NCI-H748 (cell line): ENCODE results near the gene C6orf89.
"Not testable (repeated sequence)": the region's sequence is repeated elsewhere in the genome, so short reads cannot be mapped to it uniquely, and the experiment has no call there.

Experiments
- DNase-seq: peaks from one replicate; lab custom pipeline; 2025; ENCODE audit not compliant: unreplicated experiment; lab: John Stamatoyannopoulos, UW

C6orf89 gene

DNA sequence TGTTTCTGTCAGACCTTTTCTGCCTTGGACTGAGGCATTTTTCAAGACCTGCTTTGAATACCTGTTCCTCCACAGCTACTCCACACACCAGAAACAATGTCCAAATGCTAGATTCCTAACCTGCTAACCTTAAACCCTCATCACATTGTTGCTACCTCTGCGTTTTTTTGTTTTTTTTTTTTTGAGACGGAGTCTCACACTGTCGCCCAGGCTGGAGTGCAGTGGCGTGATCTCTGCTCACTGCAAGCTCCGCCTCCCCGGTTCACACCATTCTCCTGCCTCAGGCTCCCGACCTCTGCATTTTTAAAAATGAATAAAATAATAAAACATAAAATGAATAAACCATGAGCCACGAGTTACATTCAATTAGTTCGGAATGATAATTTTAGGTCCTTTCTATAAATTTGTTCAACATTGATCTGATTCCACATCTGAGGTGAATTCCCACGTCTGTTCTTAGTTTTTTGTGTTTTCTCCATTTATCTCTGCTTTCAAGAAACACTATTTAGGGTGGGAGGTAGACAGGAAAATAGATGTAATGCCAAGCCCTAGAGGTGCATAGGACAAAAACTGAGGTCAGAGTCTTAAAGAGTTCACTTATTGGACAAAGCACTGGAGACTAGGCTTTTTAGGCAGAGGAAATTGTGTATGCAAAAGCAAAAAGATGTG is 1.3 kb downstream of the C6orf89 start:
- peak; percentile 13 for DNase-seq

- DNase-seq, result no peak
Measured at GRCh38 chr6:36888115-36888643, 2.4 kb downstream of the C6orf89 start.

DNA sequence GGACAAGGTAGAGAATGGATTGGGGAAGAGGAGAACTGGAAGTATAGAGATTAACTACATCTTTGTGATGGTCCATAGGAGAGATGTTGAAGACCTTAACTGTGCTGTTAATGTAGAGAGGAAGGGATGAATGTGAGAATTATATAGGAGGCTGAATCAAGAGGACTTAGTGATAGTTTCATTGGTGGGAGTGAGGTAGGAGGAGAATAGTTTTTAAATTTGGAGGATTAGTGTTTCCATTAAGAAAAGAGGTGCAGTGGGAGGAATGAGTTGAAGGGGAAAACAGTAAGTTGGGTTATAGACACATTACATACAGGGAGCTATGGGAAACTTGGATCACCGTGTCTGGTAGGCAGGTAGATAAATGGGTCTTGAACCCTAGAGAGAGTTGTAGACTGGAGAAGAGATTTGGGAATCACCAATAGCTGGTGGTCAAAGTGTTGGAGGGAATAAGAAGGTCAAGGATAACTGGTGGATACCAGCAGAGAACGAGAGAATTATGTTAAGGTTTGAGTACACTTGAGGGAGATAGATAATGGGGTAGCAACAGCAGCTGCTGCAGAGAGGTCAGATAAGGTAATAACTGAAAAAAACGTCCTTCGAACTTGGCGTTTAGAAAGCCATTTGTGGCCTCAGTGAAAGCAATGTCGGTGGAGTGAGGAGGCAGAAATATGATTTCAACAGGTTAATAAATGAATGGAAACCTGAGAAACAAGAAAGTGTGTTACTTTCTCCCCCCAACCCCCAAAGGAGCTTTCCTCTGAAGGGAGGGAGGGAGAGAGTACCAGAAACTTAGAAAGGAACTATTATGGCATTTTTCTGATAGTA is 3.1 kb downstream of the C6orf89 start:
- no peak for DNase-seq

DNA sequence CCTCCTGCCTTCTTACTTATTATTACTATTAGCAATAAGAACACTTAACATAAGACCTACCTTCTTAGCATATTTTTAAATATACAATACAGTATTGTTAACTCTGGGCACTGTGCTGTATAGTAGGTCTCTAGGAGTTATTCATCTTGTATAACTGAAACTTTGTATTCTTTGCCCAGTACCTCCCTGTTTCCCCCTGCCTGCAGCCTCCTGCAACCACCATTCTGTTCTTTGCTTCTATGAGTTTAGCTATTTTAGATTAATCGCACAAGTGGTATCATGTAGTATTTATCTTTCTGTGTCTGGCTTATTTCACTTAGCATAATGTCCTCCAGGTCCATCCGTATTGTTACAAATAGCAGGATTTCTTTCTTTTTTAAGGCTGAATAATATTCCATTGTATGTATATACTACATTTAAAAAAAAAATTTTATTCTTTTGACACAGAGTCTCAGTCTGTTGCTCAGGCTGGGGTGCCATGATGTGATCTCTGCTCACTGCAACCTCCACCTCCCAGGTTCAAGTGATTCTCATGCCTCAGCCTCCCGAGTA is 4.4 kb downstream of the C6orf89 start:
- no peak for DNase-seq

- DNase-seq, result not testable (repeated sequence)
Measured at GRCh38 chr6:36891153-36891552, 5.4 kb downstream of the C6orf89 start.

DNA sequence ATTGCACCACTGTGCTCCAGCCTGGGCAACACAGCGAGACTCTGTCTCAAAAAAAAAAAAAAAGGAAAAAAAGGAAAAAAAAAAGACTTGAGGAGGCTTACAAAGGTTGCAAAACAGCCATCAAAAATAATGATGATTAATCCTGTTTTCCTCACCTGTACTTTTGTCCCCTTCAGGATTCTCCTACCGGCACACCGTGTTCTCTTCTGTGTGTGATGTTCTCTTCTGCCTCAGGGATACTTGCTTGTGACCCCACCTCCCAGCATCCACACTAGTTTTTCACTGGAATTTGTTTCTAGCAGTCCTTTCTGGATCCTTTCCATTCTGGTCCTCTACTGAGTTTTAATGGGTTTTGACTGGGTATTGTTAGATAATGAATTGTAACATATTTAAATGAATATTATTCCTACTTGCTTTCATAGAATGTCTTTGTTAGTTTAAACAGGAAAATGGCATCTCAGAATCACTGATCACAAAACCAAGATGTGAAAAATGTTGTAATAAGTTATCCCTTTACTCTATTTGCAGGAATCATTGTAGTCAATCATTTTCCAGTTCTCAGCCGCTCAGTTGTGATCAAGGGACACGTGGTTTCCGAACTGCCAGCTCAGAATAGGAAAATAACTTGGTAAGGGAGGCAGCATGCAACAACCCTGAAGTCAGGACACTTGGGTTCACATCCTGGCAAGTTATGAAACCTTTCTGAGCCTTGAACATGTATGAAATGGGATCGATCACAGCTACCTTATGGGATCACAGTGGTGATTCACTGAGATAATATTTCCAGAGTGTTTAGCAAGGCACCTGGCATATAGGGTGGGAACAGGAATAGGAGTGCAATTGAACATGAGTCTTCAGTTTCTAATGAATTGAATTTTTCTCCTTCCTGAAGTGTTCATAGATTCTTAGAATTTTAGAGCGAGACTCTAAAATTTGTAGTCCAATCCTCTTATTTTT is 8.5 kb downstream of the C6orf89 start:
- DNase-seq, result no peak

DNA sequence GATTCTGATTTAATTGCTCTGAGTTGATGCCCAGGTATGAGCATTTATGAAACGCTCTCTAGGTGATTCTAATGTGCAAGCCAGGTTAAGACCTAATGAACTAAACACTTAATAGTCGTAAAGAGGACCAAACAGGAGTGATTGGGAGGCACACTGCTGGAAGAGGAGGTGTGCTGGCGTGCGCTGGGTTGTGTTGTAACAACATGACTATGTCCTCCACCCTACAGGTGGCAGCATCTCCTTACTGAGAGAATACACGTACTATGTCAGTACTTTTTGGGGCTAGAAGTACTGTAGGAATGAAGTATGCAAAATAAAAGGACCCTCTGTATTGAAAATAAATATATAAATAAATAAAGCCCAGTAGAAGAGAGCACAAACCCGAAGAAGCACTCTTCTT is 11.9 kb downstream of the C6orf89 start:
- no peak for DNase-seq

GRCh38 chr6:36904114-36904513 is 18.4 kb downstream of the C6orf89 start:
- no peak for DNase-seq

DNA sequence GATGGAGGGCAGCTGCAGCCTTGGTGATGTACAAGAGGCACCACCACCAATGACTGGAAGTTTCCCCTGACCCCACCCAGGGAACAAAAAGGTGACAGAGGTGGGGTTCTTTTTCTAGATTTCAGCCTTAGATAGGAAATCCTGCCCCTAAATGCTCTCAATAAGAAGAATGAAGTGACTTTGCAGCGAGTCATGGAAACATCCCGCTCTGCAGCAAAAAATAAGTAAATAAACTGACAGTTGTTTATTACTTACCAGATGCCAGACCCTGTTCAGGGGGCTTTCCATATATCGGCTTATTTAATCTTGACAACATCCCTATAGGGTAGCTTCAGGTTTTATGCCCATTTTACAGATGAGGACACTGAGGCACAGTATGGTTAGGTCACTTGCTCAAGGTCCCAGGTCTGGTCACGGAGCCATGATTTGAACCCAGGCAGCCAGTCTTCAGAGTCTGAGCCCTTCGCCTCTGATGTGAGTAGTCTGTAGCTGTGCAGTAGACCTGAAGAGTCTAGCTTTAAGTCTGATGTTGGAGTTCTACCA is 19.2 kb downstream of the C6orf89 start:
- DNase-seq, result no peak

DNA sequence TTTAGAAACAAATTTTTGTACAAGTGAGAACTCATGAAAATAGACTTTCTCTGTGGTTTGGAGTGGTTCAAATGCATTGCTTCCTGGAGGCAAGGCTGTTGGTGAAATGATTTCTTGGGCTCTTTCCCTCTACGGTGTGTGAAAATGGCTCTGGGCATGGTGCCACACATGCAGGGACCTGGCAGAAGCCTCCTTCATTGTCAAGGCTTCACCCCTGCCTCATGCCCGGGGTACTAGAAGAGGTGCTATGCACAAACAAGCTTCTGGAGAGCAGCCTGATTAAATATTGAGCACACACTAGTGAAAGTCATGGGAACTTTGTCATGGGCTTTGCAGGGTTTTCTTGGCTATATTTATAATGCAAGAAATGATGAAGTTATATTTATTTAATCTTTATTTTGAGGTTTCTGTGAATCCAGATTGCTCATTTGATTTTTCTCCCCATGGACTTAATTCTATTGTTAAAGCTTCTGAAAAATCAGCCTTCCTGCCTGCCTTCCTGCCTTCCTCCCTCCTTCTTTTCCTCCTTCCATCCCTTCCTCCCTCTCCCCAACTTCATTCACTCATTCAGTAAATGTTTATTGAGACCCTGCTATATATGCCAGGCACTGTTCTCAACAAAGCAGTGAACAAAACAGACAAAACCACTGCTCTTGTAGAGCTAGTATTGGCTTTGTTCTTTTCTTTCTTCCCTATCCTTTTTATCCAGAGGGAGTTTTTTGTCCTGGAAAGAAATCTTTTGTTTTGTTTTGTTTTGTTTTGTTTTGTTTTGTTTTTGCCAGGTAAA is 21.0 kb downstream of the C6orf89 start:
- peak; percentile 12 for DNase-seq

DNA sequence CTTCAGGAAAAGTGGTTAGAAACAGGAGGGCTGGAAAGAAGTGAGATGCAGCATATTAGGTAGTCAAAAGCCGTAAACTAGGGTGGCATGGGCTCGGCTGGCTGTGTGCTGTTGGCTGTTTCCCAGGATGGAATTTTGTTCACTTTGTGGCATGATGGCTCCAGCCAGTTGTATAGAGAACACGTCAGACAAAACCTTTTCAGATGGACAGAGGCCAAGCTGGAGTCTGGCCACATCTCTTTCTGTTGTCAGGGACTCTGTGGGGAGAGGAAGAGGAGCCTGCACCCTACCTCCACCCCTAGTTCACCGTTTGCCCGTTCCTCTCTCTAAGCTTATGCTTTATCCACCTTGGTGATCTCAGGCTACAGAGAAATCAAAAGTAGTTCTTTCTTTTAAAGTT is 22.0 kb downstream of the C6orf89 start:
- DNase-seq, result peak; percentile 66

GRCh38 chr6:36908747-36909146 is 23.0 kb downstream of the C6orf89 start:
- no peak for DNase-seq

- DNase-seq, result no peak
Measured at GRCh38 chr6:36912030-36912454, 26.3 kb downstream of the C6orf89 start.

- no peak for DNase-seq
Measured at GRCh38 chr6:36912586-36912985, 26.8 kb downstream of the C6orf89 start.

- DNase-seq, result no peak
Measured at GRCh38 chr6:36913082-36913481, 27.3 kb downstream of the C6orf89 start.

GRCh38 chr6:36914227-36914794 is 28.6 kb downstream of the C6orf89 start:
- DNase-seq, result no peak

DNA sequence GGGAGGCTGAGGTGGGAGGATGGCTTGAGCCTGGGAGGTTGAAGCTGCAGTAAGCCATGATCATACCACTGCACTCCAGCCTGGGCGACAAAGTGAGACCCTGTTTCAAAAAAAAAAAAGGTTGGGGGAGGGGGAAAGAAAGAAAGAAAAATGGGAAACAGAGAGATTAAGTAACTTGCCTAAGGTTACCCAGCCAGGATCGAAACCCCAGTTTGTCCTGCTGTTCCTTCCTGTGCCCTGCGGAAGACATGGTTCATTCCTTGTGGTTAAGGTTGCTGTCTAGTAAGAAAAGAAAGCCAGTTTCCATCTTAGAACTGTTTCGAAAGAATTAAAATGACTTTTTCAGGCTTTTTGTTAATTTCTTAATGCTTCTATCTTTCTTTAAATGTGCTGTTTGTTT is 29.8 kb downstream of the C6orf89 start:
- DNase-seq, result no peak

DNA sequence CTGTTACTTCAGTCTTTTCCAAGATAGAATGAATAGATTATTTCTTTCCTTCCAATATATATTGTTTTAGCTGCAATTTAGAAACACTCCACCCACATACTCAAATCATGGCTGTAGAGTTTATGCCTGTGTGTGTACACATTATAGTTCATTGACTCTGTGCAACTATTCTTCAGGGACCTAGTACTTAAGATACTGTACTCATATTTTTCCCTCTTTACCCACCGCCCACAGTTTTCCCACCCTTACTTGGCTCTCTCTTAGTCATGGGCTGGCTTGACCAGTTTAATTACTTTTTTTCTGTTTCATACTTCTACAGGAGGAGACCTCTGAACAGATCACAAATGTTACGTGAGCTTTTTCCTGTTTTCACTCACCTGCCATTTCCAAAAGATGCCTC is 30.4 kb downstream of the C6orf89 start:
- DNase-seq, result no peak

GRCh38 chr6:36917541-36918193 is 31.9 kb downstream of the C6orf89 start:
- DNase-seq, result no peak
